HEK293T (cell line): Measurements from ENCODE around the gene BPIFB6.

Source experiments
- CTCF ChIA-PET: fragments of 350-600 bp; formaldehyde crosslinking; extraction: SDS; loops from one replicate; lab custom pipeline; 2021; ENCODE audit warnings: antibody characterized with exemption, inconsistent platforms; lab: Yijun Ruan, JAX
- POLR2A ChIA-PET: fragments of 350-600 bp; formaldehyde crosslinking; extraction: SDS; loops from one replicate; lab custom pipeline; 2020; ENCODE audit warnings: antibody characterized with exemption, inconsistent platforms; lab: Yijun Ruan, JAX
- DNase-seq: peaks from one replicate; pipeline ENCODE4 v3.0.0; 2012; ENCODE audit warnings: mixed read lengths; ENCODE audit errors: extremely low spot score
- ARNT ChIP-seq: fragments of 450-650 bp; IDR thresholded peaks from 2 replicates; pipeline ENCODE4 v1.6.1; 2017; ENCODE audit warnings: mild to moderate bottlenecking
- BHLHE40 ChIP-seq: fragments of 450-650 bp; IDR thresholded peaks from 2 replicates; pipeline ENCODE4 v1.6.1; 2016; ENCODE audit warnings: mild to moderate bottlenecking, moderate library complexity, borderline replicate concordance
- CTBP1 ChIP-seq: fragments of 450-650 bp; IDR thresholded peaks from 2 replicates; pipeline ENCODE4 v1.6.1; 2016; ENCODE audit warnings: borderline replicate concordance
- ELF4 ChIP-seq: fragments of 450-650 bp; IDR thresholded peaks from 2 replicates; pipeline ENCODE4 v1.6.1; 2017; ENCODE audit warnings: antibody characterized with exemption
- FOXA1 ChIP-seq: fragments of 450-650 bp; IDR thresholded peaks from 2 replicates; pipeline ENCODE4 v1.6.1; 2016; ENCODE audit warnings: mild to moderate bottlenecking
- FOXK2 ChIP-seq: fragments of 450-650 bp; IDR thresholded peaks from 2 replicates; pipeline ENCODE4 v1.6.1; 2016; ENCODE audit warnings: mild to moderate bottlenecking
- FOXM1 ChIP-seq: fragments of 450-650 bp; IDR thresholded peaks from 2 replicates; pipeline ENCODE4 v1.6.1; 2017; ENCODE audit warnings: mild to moderate bottlenecking, borderline replicate concordance
- HDGF ChIP-seq: fragments of 450-650 bp; IDR thresholded peaks from 2 replicates; pipeline ENCODE4 v1.6.1; 2017; ENCODE audit warnings: antibody characterized with exemption, borderline replicate concordance
- L3MBTL2 ChIP-seq: fragments of 450-650 bp; conservative IDR thresholded peaks from 2 replicates; pipeline ENCODE4 v1.6.1; 2016; ENCODE audit warnings: mild to moderate bottlenecking
- LEF1 ChIP-seq: fragments of 450-650 bp; IDR thresholded peaks from 2 replicates; pipeline ENCODE4 v1.6.1; 2017; ENCODE audit warnings: mild to moderate bottlenecking, borderline replicate concordance
- NFRKB ChIP-seq: fragments of 450-650 bp; IDR thresholded peaks from 2 replicates; pipeline ENCODE4 v1.6.1; 2016; ENCODE audit warnings: mild to moderate bottlenecking, moderate library complexity
- PKNOX1 ChIP-seq: fragments of 450-650 bp; IDR thresholded peaks from 2 replicates; pipeline ENCODE4 v1.6.1; 2016
- SP1 ChIP-seq: fragments of 450-650 bp; IDR thresholded peaks from 2 replicates; pipeline ENCODE4 v1.6.1; 2017
- SUZ12 ChIP-seq: fragments of 450-650 bp; IDR thresholded peaks from 2 replicates; pipeline ENCODE4 v1.6.1; 2016; ENCODE audit warnings: mild to moderate bottlenecking
- TARDBP ChIP-seq: fragments of 450-650 bp; IDR thresholded peaks from 2 replicates; pipeline ENCODE4 v1.6.1; 2016
- ZNF384 ChIP-seq: fragments of 450-650 bp; IDR thresholded peaks from 2 replicates; pipeline ENCODE4 v1.6.1; 2016

Gene BPIFB6

DNA sequence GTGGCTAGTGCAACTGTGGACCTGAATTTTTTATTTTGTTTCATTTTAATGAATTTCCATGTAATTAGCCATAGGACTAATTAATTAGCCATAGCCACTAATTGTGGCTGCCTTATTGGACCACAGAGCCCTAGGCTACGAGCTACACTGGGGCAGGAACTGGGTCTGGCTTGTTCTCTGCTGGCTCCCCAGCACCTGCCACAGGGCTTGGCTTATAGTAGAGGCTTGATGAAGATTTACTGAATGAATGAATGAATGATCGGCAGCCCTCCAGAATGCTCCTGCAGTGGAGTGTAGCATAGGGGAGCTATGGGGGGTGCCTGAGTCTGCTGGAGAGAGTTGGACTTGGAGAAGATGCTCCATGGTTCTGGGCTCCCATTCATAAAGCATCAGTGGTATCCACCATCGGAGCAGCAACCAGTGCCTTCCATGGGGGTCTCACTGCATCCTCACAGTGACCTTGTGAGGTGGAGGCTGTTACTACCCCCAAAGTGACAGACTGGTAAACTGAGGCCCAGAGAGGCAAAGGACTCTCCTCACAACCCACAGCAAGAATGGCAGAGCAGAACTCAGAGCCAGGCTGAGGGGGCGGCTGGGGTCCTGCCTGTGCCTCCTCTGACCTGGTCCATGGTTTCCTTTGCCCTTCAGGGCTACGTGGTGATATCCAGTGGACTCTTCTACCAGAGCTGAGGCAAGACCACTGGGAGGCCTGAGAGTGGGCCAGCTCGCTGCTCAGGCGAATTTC lies 8.6 kb upstream of the BPIFB6 start:
- DNase-seq: no peak
- ChIA-PET POLR2A (no interaction called here), CTCF (no interaction called here)
- TF ChIP-seq FOXK2 (no peak), SUZ12 (no peak), ZNF384 (no peak), PKNOX1 (no peak), L3MBTL2 (no peak), ELF4 (no peak), FOXM1 (no peak), TARDBP (no peak), FOXA1 (no peak)

GRCh38 chr20:33023439-33024242 lies 7.8 kb upstream of the BPIFB6 start:
- CTCF ChIA-PET: no interaction called here
- DNase-seq: no peak
- TF ChIP-seq LEF1 (no peak), CTBP1 (no peak), PKNOX1 (no peak), FOXK2 (no peak), L3MBTL2 (no peak), TARDBP (no peak), SP1 (no peak), BHLHE40 (no peak), HDGF (no peak)
- POLR2A ChIA-PET: no interaction called here

GRCh38 chr20:33024243-33024560 lies 7.2 kb upstream of the BPIFB6 start:
- ChIA-PET POLR2A (no interaction called here), CTCF (no interaction called here)
- DNase-seq: no peak
- no peak for TF ChIP-seq FOXK2
- no peak for TF ChIP-seq ELF4
- TF ChIP-seq FOXA1: no peak
- TF ChIP-seq TARDBP: no peak
- TF ChIP-seq SP1: no peak
- TF ChIP-seq HDGF: no peak
- no peak for TF ChIP-seq CTBP1
- no peak for TF ChIP-seq FOXM1
- no peak for TF ChIP-seq BHLHE40
- TF ChIP-seq NFRKB: no peak
- TF ChIP-seq SUZ12: no peak
- no peak for TF ChIP-seq ZNF384

- DNase-seq: no peak
- ChIA-PET POLR2A (no interaction called here), CTCF (no interaction called here)
- TF ChIP-seq SP1 (no peak), BHLHE40 (no peak), PKNOX1 (no peak), HDGF (no peak), FOXK2 (no peak), ELF4 (no peak), LEF1 (no peak), ZNF384 (no peak), CTBP1 (no peak), TARDBP (no peak), FOXA1 (no peak), SUZ12 (no peak), ARNT (no peak)
These were observed 6.7 kb upstream of the BPIFB6 start for GRCh38 chr20:33024609-33025317.

- no peak for TF ChIP-seq FOXM1
- no peak for TF ChIP-seq ELF4
- DNase-seq: no peak
- ChIA-PET POLR2A (no interaction called here), CTCF (no interaction called here)
These were observed 6.1 kb upstream of the BPIFB6 start for GRCh38 chr20:33025318-33025876.
